Measurements from ENCODE around the gene LRRC53. TPM values are rescaled to one million over a fixed set of nuclear protein-coding genes. Genes with fewer than 3 reads are reported as not detected.

Gene LRRC53
- total RNA-seq, 1 experiment from 2014 or later, result not detected

DNA sequence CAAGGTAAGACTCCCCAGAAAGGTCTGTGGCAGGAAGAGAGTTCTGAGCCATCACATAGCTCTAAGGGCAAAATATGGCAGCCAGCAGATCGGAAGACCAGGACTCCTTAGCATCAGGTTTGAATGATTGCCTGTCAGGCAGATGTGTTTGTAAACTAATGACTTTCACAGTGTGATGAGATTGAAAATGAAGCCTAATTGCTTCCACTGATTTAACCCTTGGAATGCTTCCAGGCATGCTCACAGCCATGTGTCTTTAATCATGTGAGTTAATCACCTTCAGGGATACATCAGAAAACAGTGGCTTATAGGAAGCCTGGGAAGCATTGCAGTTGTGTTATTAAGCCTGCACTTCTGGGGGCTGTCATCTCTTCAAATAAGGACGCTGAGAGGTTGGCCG, 82.8 kb downstream of the LRRC53 start:
- TF ChIP-seq, protein P1, sequence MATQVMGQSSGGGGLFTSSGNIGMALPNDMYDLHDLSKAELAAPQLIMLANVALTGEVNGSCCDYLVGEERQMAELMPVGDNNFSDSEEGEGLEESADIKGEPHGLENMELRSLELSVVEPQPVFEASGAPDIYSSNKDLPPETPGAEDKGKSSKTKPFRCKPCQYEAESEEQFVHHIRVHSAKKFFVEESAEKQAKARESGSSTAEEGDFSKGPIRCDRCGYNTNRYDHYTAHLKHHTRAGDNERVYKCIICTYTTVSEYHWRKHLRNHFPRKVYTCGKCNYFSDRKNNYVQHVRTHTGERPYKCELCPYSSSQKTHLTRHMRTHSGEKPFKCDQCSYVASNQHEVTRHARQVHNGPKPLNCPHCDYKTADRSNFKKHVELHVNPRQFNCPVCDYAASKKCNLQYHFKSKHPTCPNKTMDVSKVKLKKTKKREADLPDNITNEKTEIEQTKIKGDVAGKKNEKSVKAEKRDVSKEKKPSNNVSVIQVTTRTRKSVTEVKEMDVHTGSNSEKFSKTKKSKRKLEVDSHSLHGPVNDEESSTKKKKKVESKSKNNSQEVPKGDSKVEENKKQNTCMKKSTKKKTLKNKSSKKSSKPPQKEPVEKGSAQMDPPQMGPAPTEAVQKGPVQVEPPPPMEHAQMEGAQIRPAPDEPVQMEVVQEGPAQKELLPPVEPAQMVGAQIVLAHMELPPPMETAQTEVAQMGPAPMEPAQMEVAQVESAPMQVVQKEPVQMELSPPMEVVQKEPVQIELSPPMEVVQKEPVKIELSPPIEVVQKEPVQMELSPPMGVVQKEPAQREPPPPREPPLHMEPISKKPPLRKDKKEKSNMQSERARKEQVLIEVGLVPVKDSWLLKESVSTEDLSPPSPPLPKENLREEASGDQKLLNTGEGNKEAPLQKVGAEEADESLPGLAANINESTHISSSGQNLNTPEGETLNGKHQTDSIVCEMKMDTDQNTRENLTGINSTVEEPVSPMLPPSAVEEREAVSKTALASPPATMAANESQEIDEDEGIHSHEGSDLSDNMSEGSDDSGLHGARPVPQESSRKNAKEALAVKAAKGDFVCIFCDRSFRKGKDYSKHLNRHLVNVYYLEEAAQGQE (IDR thresholded peaks at IDR 0.05; ENCODE audit: insufficient read depth in 1 of 2, low read depth in 2 of 2, low read length in 1 of 2), result no peak
- TF ChIP-seq TCF7L2 (IDR thresholded peaks at IDR 0.05; ENCODE audit: low read depth, low read length), result no peak
- TF ChIP-seq, protein P2, sequence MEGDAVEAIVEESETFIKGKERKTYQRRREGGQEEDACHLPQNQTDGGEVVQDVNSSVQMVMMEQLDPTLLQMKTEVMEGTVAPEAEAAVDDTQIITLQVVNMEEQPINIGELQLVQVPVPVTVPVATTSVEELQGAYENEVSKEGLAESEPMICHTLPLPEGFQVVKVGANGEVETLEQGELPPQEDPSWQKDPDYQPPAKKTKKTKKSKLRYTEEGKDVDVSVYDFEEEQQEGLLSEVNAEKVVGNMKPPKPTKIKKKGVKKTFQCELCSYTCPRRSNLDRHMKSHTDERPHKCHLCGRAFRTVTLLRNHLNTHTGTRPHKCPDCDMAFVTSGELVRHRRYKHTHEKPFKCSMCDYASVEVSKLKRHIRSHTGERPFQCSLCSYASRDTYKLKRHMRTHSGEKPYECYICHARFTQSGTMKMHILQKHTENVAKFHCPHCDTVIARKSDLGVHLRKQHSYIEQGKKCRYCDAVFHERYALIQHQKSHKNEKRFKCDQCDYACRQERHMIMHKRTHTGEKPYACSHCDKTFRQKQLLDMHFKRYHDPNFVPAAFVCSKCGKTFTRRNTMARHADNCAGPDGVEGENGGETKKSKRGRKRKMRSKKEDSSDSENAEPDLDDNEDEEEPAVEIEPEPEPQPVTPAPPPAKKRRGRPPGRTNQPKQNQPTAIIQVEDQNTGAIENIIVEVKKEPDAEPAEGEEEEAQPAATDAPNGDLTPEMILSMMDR (IDR thresholded peaks at IDR 0.05), result no peak
- TF ChIP-seq SIN3A (IDR thresholded peaks at IDR 0.05; ENCODE audit: borderline replicate concordance, insufficient read depth, low read depth, low read length), result no peak
- no peak for TF ChIP-seq POLR2AphosphoS5 (IDR thresholded peaks at IDR 0.05; ENCODE audit: low read depth, low read length)
- CTCF ChIA-PET, result no interaction called here
- no peaks in the 10 kb centered on the region for H3K36me3 ChIP-seq (ENCODE audit: control insufficient read depth, insufficient read depth, low read length)
- in situ Hi-C loops (cut with HindIII; ENCODE audit: low pct_unique_long_range_greater_than_20kb, low sequenced_read_pairs) (no loop called here), intact Hi-C loops (cut with micrococcal nuclease; ENCODE audit: unreplicated experiment) (no loop called here)
- H3K4me3 ChIP-seq (ENCODE audit: low read depth in 2 of 2, low read length in 2 of 2), result no peak overlapping the region
- no TSS peak for BruUV-seq (replicated peaks)
- ATAC-seq (no peak), DNase-seq (ENCODE audit: low read depth, low spot score) (no peak)
- no peaks in the 10 kb centered on the region for H3K9me3 ChIP-seq (ENCODE audit: control insufficient read depth, insufficient read depth, low read depth, low read length)
- no peaks in the 10 kb centered on the region for H3K4me1 ChIP-seq (ENCODE audit: control insufficient read depth, insufficient read depth, low read length)
- POLR2A ChIA-PET, result no interaction called here
- no peak overlapping the region for H3K27ac ChIP-seq (ENCODE audit: low read length)
- H3K27me3 ChIP-seq (ENCODE audit: control insufficient read depth, insufficient read depth, low read length), result no peaks in the 10 kb centered on the region

DNA sequence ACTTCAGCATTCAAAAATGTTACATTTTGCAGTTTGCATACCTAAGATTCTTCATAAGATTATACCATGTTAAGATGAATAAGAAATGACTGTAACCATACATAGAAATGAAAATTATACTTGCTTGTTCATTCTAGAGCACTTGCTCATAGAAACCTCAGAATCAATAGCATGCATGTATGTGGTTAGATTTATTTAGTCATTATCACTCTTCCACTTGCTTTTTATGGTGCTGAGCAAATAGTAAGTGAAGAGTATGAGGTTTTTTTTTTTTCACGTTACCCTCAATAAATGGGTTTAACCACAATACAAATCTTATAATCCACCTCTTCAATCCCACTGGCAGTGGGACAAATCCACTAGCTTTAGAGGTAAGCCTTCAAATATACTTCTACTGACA, 84.7 kb downstream of the LRRC53 start:
- TF ChIP-seq POLR2AphosphoS5 (IDR thresholded peaks at IDR 0.05; ENCODE audit: low read depth, low read length), result no peak
- TF ChIP-seq, protein P1 (IDR thresholded peaks at IDR 0.05; ENCODE audit: insufficient read depth in 1 of 2, low read depth in 2 of 2, low read length in 1 of 2), result no peak
- no peak for TF ChIP-seq TCF7L2 (IDR thresholded peaks at IDR 0.05; ENCODE audit: low read depth, low read length)
- Histone ChIP-seq H3K36me3 (ENCODE audit: control insufficient read depth, insufficient read depth, low read length) (no peaks in the 10 kb centered on the region), H3K27ac (ENCODE audit: low read length) (no peak overlapping the region), H3K4me1 (ENCODE audit: control insufficient read depth, insufficient read depth, low read length) (no peaks in the 10 kb centered on the region), H3K4me3 (ENCODE audit: low read depth in 2 of 2, low read length in 2 of 2) (no peak overlapping the region), H3K27me3 (ENCODE audit: control insufficient read depth, insufficient read depth, low read length) (no peaks in the 10 kb centered on the region), H3K9me3 (ENCODE audit: control insufficient read depth, insufficient read depth, low read depth, low read length) (no peaks in the 10 kb centered on the region)
- POLR2A ChIA-PET, result no interaction called here
- DNase-seq (ENCODE audit: low read depth, low spot score), result no peak
- intact Hi-C loops (cut with micrococcal nuclease; ENCODE audit: unreplicated experiment) (no loop called here), in situ Hi-C loops (cut with HindIII; ENCODE audit: low pct_unique_long_range_greater_than_20kb, low sequenced_read_pairs) (no loop called here)
- CTCF ChIA-PET, result no interaction called here
- BruUV-seq (replicated peaks), result no TSS peak
- no peak for ATAC-seq
